Measurements from ENCODE around the gene WDR74. TPM values are rescaled to one million over a fixed set of nuclear protein-coding genes. Genes with fewer than 3 reads are reported as not detected.

WDR74 gene
- total RNA-seq, 2 donors from 2014 or later: 17.8 to 26.8 TPM

- Histone ChIP-seq H3K4me3 (peak overlapping the region; percentile 51 to 78), H3K27me3 (no peaks in the 10 kb centered on the region), H3K27ac (peak overlapping the region; percentile 65 to 70), H3K9me3 (no peaks in the 10 kb centered on the region), H3K36me3 (peaks cover 29% of the 10 kb centered on the region), H3K4me1 (peaks cover 0 to 32% of the 10 kb centered on the region in 2 donors)
- TF ChIP-seq CTCF (IDR thresholded peaks at IDR 0.05): no peak
- no peak for DNase-seq (ENCODE audit: low spot score)
These were observed 17.0 kb upstream of the WDR74 start for GRCh38 chr11:62856333-62856895.

GRCh38 chr11:62855571-62856332 is 16.4 kb upstream of the WDR74 start:
- DNase-seq (ENCODE audit: low spot score): peak; percentile 96
- Histone ChIP-seq H3K36me3 (peaks cover 29% of the 10 kb centered on the region), H3K27ac (peak overlapping the region; percentile 65 to 70), H3K4me3 (peak overlapping the region; percentile 51 to 78), H3K9me3 (no peaks in the 10 kb centered on the region), H3K4me1 (peaks cover 0 to 32% of the 10 kb centered on the region in 2 donors), H3K27me3 (no peaks in the 10 kb centered on the region)
- peak in 1 of 2 donors; percentile 19 for TF ChIP-seq CTCF (IDR thresholded peaks at IDR 0.05)

- Histone ChIP-seq H3K4me3 (peak overlapping the region; percentile 51 to 78), H3K36me3 (peaks cover 29% of the 10 kb centered on the region), H3K27ac (peak overlapping the region; percentile 63 to 70), H3K27me3 (no peaks in the 10 kb centered on the region), H3K9me3 (no peaks in the 10 kb centered on the region), H3K4me1 (peaks cover 0 to 32% of the 10 kb centered on the region in 2 donors)
- no peak for DNase-seq (ENCODE audit: low spot score)
- TF ChIP-seq CTCF (IDR thresholded peaks at IDR 0.05): no peak
These were observed 15.6 kb upstream of the WDR74 start for GRCh38 chr11:62854825-62855570.

GRCh38 chr11:62854013-62854824 is 14.8 kb upstream of the WDR74 start:
- Histone ChIP-seq H3K4me3 (peak overlapping the region; percentile 51 to 78), H3K4me1 (peaks cover 0 to 32% of the 10 kb centered on the region in 2 donors), H3K36me3 (peaks cover 29% of the 10 kb centered on the region), H3K9me3 (no peaks in the 10 kb centered on the region), H3K27ac (peak overlapping the region in 1 of 2 donors; percentile 70), H3K27me3 (no peaks in the 10 kb centered on the region)
- TF ChIP-seq CTCF (IDR thresholded peaks at IDR 0.05): no peak
- no peak for DNase-seq (ENCODE audit: low spot score)

GRCh38 chr11:62853279-62853965 is 14.0 kb upstream of the WDR74 start:
- Histone ChIP-seq H3K36me3 (peaks cover 29% of the 10 kb centered on the region), H3K4me3 (no peak overlapping the region), H3K4me1 (peaks cover 0 to 32% of the 10 kb centered on the region in 2 donors), H3K27ac (no peak overlapping the region), H3K27me3 (no peaks in the 10 kb centered on the region), H3K9me3 (no peaks in the 10 kb centered on the region)
- no peak for DNase-seq (ENCODE audit: low spot score)
- no peak for TF ChIP-seq CTCF (IDR thresholded peaks at IDR 0.05)
